Urinary bladder (tissue), 4 donors: Measurements from ENCODE around the gene KDR. TPM values are rescaled to one million over a fixed set of nuclear protein-coding genes. Genes with fewer than 3 reads are reported as not detected.

Experiments used
- DNase-seq: peaks from one replicate; pipeline ENCODE4 v3.0.0-alpha.2; 2015; ENCODE audit errors: extremely low spot score
- H3K27ac ChIP-seq: one replicate; pipeline ENCODE4 v1.5.1; 2013; ENCODE audit warnings: low read depth, mild to moderate bottlenecking, moderate library complexity
- H3K36me3 ChIP-seq: one replicate; pipeline ENCODE4 v1.6.1; 2013; ENCODE audit warnings: mild to moderate bottlenecking, moderate library complexity; ENCODE audit not compliant: insufficient read depth
- H3K4me1 ChIP-seq: one replicate; pipeline ENCODE4 v1.6.1; 2013; ENCODE audit warnings: mild to moderate bottlenecking, moderate library complexity; ENCODE audit not compliant: insufficient read depth
- H3K4me3 ChIP-seq: one replicate; pipeline ENCODE4 v1.5.1; 2013; ENCODE audit warnings: low read depth, low read length
- WGBS: extraction: QIAGEN DNeasy Blood & Tissue Kit; methylation state at CpG from one replicate; pipeline ENCODE4 v1.1.7; 2013; 5-methylcytosine and 5-hydroxymethylcytosine counted together
- polyA plus RNA-seq: library from polyadenylated mRNA; stranded (reverse); fragments of 200-250 nt; gene quantifications from one replicate; pipeline ENCODE4 v1.2.3, GENCODE V29; 2013
- total RNA-seq: library from RNA; depleted of rRNA; stranded (reverse); fragments of >200 nt; gene quantifications from one replicate; pipeline ENCODE4 v1.2.3, GENCODE V29; 2014
- donor health status: healthy with polysubstance abuse.
- donor health status: healthy.

Gene KDR
- total and polyA plus RNA-seq, 2 donors = 13.4 to 68.6 TPM

DNA sequence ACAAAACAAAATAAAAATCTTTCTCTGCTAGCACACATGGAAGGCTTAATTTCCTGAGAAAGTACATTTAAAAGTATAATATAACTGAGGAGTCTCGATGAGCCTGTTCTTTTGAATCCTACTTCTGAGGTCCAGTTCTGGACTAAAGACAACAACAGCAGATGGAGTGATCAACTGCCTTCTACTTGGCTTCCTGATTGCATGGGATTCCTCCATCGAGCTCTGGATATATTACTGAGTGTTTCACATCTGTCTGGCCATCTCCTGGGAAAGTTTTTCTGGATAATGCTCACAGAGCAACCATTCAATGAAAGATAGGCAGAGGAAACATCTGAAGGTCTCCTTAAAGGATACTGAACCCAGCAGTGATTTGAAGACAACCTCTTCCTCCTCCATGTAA lies 42.6 kb downstream of the KDR start:
- Histone ChIP-seq H3K27ac (no peak overlapping the region), H3K4me1 (no peaks in the 10 kb centered on the region), H3K4me3 (no peak overlapping the region), H3K36me3 (no peaks in the 10 kb centered on the region)
- WGBS = 59% methylated on average over 2 of the region's 2 CpGs
- no peak for DNase-seq

DNA sequence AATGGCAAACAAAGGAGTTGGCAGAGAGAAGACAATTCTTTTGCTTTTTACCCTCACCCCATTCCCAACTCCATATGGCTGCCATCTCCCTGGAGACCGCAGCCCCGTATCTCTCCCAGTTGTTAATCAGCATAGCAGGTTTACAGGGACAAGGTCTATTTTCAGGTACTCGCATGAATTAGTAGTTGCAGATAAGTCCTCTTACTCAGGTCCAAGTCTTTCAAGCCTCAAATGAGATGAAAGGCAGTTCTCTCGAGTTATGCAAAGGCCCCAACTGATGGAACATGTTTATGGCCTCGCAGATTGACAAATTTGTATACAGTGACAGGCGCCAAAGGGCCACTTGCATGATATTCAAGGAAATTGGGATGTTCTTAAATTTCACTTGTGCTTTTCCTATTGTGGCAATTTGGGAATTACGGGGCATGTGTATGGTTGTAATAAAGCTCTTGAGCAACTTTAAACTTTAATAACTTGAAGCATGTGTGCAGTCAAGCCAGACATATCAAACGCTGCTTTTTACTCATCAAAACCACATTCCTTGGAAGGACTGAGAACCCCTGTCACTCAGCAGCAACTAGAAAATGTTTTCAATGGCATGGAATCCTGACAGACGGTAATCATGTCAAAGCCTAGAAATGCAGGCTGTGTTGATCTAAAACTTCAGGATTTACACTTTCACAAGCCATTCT lies 45.1 kb downstream of the KDR start:
- 65% methylated on average over 9 of the region's 9 CpGs for WGBS
- DNase-seq = no peak
- Histone ChIP-seq H3K27ac (no peak overlapping the region), H3K4me3 (no peak overlapping the region), H3K4me1 (no peaks in the 10 kb centered on the region), H3K36me3 (no peaks in the 10 kb centered on the region)

DNA sequence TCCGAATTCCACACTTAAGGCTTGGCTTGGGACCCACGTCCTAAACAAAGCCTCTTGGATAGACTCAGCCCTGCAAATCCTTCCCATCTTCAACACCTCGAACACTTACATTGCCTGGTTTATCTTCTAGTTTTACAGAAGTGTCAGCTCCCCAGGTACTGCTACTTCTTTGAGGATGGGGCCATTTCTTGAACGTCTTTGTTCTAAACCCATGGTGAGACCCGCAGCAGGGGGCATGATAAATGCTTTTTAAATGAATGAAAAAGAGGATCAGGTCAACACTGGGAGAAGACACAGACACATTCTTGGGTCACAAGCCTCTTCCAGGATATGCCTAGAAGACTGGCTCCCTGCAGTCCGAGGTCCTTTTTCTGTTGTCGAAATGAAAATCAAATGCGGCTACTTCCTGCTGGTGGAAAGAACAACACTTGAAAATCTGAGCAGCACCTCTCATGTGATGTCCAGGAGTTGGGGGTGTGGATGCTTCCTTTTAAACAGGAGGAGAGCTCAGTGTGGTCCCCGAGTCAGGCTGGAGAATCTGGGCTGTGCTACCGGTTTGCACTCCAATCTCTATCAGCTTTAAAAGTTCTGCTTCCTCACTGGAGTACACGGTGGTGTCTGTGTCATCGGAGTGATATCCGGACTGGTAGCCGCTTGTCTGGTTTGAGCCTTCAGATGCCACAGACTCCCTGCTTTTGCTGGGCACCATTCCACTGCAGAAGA lies 45.8 kb downstream of the KDR start:
- Histone ChIP-seq H3K27ac (no peak overlapping the region), H3K4me3 (no peak overlapping the region), H3K36me3 (no peaks in the 10 kb centered on the region), H3K4me1 (no peaks in the 10 kb centered on the region)
- 72% methylated on average over 14 of the region's 14 CpGs for WGBS
- DNase-seq = no peak

DNA sequence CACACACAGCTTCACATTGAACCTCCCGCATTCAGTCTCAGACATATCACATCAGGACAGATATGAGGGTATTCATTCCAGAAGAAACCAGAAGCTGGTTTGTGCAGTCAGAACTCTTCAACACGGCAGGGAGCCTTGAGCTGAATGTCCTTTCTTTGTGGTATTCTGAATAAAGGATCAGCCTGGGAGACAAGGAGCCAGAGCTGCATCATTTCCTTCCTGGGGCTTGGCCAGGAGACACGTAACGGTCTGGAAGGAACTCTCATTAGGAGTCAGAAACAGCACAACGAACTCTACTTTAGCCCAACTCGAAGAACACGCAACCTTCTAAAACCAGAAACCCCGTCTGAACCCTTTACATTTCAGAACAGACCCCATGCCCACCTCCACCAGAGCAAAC lies 46.4 kb downstream of the KDR start:
- no peak for DNase-seq
- Histone ChIP-seq H3K4me1 (no peaks in the 10 kb centered on the region), H3K27ac (no peak overlapping the region), H3K4me3 (no peak overlapping the region), H3K36me3 (no peaks in the 10 kb centered on the region)
- WGBS = 72% methylated on average over 8 of the region's 8 CpGs

DNA sequence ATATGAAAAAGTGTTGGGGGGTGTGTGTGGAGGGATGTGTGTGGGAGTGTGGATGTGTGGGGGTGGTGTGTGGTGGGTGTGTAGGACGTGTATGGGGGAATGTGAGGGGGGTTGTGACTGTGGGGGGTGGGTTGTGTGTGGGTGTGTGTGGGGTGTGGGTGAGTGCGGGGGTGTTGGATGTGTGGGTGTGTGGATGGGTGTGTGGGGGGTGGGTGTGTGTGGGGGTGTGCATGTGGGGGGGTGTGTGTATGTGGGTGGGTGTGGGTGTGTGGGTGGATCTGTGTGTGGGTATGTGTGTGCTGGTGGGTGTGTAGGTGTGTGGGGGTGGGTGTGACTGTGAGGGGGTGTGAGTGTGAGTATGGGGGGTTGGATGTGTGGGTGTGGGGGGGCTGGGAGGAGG lies 47.8 kb downstream of the KDR start:
- no peak for DNase-seq
- no peaks in the 10 kb centered on the region for H3K36me3 ChIP-seq
- H3K4me1 ChIP-seq = no peaks in the 10 kb centered on the region
- no peak overlapping the region for H3K27ac ChIP-seq
- 83% methylated on average over 2 of the region's 2 CpGs for WGBS
- H3K4me3 ChIP-seq = no peak overlapping the region

DNA sequence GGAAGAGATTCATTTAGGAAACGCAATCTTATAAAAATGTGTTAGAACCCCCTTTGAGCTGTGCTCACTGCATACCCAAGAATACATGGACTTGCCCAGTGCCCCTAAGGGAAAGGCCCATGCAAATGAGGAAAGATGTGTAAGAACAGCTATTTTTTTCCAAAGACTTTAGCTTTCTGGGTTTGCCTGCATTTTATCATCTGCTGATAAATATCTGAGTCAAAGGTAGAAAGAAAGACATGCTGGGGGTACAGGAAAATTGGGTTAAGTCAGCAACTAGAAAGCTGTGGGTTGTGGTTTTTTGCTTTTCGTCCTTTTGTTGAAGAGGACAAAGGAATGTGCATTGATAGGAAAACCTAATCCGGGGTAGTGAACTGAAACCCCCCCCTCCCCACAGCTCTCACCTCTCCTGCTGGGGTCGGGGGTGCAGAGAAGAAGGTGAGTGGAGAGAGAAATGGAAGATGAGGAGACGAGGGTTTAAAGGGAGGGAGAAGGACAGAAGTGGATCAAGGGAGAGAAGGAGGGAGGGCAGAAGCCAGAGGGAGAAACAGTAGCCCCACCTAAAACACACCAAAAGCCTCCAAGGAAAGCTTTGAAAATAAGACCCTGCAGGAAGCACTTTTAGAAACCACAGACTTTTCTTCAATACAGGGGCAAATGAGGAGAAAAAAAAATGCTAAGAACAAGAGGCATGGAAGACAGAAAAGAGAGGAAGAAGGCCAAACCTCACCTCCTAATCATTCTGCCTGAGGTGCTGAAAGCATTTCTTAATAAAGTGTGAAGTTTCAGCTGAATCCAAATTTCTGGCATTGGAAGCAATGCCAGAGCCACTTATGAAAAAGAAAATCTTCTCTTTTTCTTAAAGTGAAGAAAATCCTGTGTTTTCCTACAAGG lies 49.3 kb downstream of the KDR start:
- no peaks in the 10 kb centered on the region for H3K36me3 ChIP-seq
- no peak for DNase-seq
- 61% methylated on average over 5 of the region's 5 CpGs for WGBS

DNA sequence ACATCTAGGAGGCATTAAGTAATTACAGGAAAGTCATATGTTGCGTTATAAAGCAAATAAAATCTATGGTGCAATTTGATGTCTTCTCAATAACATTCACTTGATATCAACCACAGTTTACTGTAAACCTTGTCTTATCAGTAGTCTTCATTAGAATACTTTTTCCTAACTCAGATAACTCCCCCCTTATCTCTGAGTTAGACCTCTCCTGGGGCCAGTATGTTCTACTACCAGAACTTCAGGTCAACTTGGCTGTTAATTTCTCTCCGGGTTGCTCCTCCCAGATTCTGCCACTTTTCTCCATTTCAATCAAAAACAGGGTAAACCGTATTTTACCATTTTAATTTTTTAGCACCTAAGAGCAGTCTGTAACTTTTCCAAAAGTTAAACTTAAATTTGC lies 50.0 kb downstream of the KDR start:
- Histone ChIP-seq H3K4me1 (no peaks in the 10 kb centered on the region), H3K36me3 (no peaks in the 10 kb centered on the region), H3K27ac (no peak overlapping the region), H3K4me3 (no peak overlapping the region)
- DNase-seq = no peak
- WGBS = 69% methylated on average over 3 of the region's 3 CpGs

More for the DNA sequence above, 49.3 kb downstream of the KDR start:
- Histone ChIP-seq H3K4me1 (no peaks in the 10 kb centered on the region), H3K27ac (no peak overlapping the region), H3K4me3 (no peak overlapping the region)

DNA sequence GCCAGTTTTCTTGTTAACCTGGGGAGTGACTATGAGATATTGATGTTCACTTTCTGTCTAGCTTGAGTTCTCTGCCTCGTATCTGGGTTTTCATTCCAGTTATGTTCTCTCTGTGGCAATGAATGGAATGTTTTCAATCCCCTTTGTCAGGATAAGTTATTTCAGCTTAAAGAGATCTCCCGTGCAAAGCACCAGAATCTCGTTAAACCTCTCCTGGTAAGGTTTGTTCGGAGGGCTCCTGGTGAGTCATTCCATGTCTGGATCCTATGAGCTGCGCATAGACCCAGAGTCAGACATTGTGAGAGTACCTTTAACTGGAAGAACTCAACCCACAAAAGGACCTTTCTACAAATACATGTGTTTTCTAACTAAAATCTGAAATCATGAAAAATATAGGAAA lies 51.0 kb downstream of the KDR start:
- H3K27ac ChIP-seq = no peak overlapping the region
- 30% methylated on average over 5 of the region's 5 CpGs for WGBS
- DNase-seq = no peak

DNA sequence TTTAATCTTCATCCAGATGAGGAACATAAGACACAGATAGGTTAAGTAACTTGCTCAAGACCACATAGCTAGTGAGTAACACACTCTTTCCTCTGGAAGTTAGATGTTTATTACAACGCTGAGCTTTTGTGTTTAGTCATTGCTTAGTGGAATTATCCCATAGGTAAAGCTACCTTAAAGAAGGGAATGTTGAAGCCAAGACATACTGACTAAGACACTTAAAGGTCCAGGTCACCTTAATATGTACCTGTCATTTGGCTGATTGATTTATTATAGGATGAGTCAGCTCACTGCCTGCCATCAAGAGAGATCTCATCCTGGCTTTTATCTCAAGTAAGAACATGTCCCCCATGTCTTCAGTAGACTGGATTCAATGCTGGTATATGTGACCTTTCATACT lies 53.4 kb downstream of the KDR start:
- 92% methylated on average over 1 of the region's 1 CpG for WGBS
- no peak for DNase-seq
- H3K4me1 ChIP-seq = no peaks in the 10 kb centered on the region
- no peak overlapping the region for H3K4me3 ChIP-seq
- no peak overlapping the region for H3K27ac ChIP-seq
- H3K36me3 ChIP-seq = no peaks in the 10 kb centered on the region

More for the DNA sequence above, 51.0 kb downstream of the KDR start:
- Histone ChIP-seq H3K36me3 (no peaks in the 10 kb centered on the region), H3K4me3 (no peak overlapping the region), H3K4me1 (no peaks in the 10 kb centered on the region)

DNA sequence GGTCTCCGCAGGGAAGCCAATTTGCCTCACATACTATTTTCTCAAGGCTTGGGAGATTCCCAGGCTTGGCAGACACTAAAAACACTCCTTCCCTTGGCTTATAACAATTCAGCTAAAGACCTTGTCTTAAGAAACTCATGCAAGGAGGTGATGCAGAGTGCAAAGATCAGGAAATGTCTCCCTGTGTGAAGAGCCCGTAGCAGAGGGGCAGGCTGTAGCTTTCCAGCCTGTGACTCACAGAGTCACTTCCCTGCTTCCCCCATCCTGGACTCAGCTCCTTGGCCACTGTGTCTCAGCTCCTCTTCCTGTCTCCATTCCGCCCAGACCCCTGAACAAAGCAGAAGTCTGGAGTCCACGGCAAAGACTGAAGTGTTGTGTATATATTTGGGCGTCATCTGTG lies 56.1 kb downstream of the KDR start:
- H3K36me3 ChIP-seq = no peaks in the 10 kb centered on the region
- no peaks in the 10 kb centered on the region for H3K4me1 ChIP-seq
- H3K27ac ChIP-seq = no peak overlapping the region
- no peak overlapping the region for H3K4me3 ChIP-seq
- no peak for DNase-seq
- WGBS = 71% methylated on average over 5 of the region's 5 CpGs

DNA sequence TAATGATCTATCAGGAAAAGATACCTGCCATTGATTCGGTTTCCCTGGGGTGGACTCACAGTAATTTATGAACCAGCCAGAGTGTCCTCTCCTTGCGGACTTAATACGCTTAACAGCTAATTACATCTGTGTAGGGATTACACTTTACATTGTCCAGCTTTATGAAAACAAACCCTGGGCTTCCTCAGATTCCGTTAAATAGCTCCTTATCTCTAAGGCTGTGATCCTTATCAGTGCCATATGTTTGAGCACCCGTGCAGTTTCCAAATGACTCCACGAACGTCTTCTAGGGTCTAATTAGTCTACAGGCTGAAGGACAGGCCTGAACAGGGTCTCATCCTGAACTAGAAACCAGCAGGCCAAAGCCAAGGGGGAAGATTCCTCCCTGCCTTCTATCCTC lies 56.9 kb downstream of the KDR start:
- Histone ChIP-seq H3K36me3 (no peaks in the 10 kb centered on the region), H3K27ac (no peak overlapping the region), H3K4me1 (no peaks in the 10 kb centered on the region), H3K4me3 (no peak overlapping the region)
- DNase-seq = no peak
- WGBS = 46% methylated on average over 7 of the region's 7 CpGs

DNA sequence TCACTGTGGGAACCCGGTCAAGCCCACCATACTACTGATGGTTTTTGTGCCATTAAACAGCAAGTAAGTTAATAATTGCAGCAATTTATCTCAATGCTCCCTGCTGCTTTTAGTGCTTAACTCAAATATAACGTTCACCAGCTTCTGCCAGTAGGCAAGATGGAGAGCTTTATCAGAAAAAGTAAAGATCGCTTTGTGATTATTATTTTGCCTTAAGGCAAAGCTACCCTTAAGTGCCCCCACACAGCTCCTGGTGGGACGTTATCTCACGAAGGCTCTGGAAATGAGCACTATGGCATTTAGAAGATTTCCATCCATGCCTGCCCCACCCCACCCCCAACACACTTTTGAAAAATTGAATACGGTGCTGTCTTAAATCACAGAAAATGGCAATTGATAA lies 59.4 kb downstream of the KDR start:
- WGBS = 57% methylated on average over 6 of the region's 6 CpGs
- H3K4me3 ChIP-seq = no peak overlapping the region
- no peak overlapping the region for H3K27ac ChIP-seq
- H3K4me1 ChIP-seq = no peaks in the 10 kb centered on the region
- no peak for DNase-seq
- no peaks in the 10 kb centered on the region for H3K36me3 ChIP-seq

DNA sequence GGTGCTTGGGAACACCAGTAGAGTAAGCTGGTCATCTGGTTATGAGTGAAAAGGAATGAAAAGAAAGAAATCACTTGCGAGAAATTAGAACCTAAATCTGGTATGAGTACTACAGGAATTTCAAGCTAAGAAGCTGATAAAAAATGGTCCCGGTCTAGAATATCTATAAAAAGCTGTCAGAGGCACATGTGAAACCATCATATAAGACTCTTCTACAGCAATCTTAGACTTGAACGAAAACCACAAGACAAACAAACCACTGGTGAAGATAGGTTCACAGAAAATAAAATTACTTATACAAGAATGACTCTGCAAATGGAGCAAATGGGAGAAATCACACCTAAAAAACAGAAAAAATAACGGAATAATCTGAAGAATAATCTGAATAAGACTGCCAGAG lies 69.9 kb downstream of the KDR start:
- H3K36me3 ChIP-seq = no peaks in the 10 kb centered on the region
- no peaks in the 10 kb centered on the region for H3K4me1 ChIP-seq
- no peak for DNase-seq
- H3K4me3 ChIP-seq = no peak overlapping the region
- WGBS = 81% methylated on average over 4 of the region's 4 CpGs
- no peak overlapping the region for H3K27ac ChIP-seq

DNA sequence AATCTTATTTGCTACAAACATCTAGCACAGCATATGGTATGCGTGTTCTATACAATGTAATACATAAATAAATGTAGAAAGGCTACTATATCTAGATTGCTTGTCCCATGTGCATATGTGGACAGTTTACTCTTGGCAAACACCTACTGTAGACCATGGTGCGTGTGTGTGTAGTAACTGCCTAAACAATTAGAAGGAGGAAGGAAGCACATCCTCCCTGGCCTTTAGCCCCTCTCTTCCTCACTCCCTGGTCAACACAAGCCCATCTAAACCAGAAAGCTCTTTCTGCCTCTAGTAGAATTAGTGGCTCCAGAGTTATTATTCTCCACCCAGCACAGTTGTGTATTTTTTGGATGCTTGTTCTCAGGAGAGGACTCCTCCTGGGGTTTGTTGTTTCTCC lies 73.9 kb downstream of the KDR start:
- no peaks in the 10 kb centered on the region for H3K36me3 ChIP-seq
- no peaks in the 10 kb centered on the region for H3K4me1 ChIP-seq
- WGBS = 80% methylated on average over 2 of the region's 2 CpGs
- H3K27ac ChIP-seq = no peak overlapping the region
- DNase-seq = no peak
- no peak overlapping the region for H3K4me3 ChIP-seq
